DOHH2 (cell line): ENCODE results near the gene GATA3.

ENCODE experiments used
- H3F3A ChIP-seq: fragments of 200-600 bp; sonication (generic), shearing (Covaris generic); 2 replicates; pipeline ENCODE4 v1.6.0; 2016; ENCODE audit warnings: antibody characterized with exemption, mild to moderate bottlenecking; ENCODE audit not compliant: control insufficient read depth, insufficient read depth
- H3K27ac ChIP-seq: fragments of 200-600 bp; sonication (generic); 2 replicates; pipeline ENCODE4 v1.5.1; 2014; ENCODE audit warnings: low read depth, mild to moderate bottlenecking, low read length, moderate library complexity
- H3K27me3 ChIP-seq: fragments of 200-600 bp; sonication (generic); 2 replicates; pipeline ENCODE4 v1.6.1; 2014; ENCODE audit warnings: mild to moderate bottlenecking, low read length, mixed read lengths; ENCODE audit not compliant: control insufficient read depth
- H3K36me3 ChIP-seq: fragments of 200-600 bp; sonication (generic); 2 replicates; pipeline ENCODE4 v1.6.1; 2014; ENCODE audit warnings: mild to moderate bottlenecking, low read length, moderate library complexity, mixed read lengths; ENCODE audit not compliant: control insufficient read depth
- H3K4me1 ChIP-seq: fragments of 200-600 bp; sonication (generic); 2 replicates; pipeline ENCODE4 v1.6.1; 2014; ENCODE audit warnings: mild to moderate bottlenecking, low read length, mixed read lengths; ENCODE audit not compliant: control insufficient read depth
- H3K4me2 ChIP-seq: fragments of 200-600 bp; sonication (generic); 2 replicates; pipeline ENCODE4 v1.6.0; 2014; ENCODE audit warnings: mild to moderate bottlenecking, low read length, moderate library complexity
- H3K4me3 ChIP-seq: fragments of 200-600 bp; sonication (generic); 2 replicates; pipeline ENCODE4 v1.5.1; 2014; ENCODE audit warnings: mild to moderate bottlenecking, low read length, mixed read lengths
- H3K79me2 ChIP-seq: fragments of 200-600 bp; sonication (generic); 2 replicates; pipeline ENCODE4 v1.6.1; 2014; ENCODE audit warnings: mild to moderate bottlenecking, low read length, mixed read lengths; ENCODE audit not compliant: control insufficient read depth
- H3K9me2 ChIP-seq: fragments of 200-600 bp; sonication (generic); replicated peaks from 2 replicates; pipeline ENCODE4 v1.6.1; 2014; ENCODE audit warnings: mild to moderate bottlenecking, low read length, mixed read lengths; ENCODE audit not compliant: control insufficient read depth
- H3K9me3 ChIP-seq: fragments of 200-600 bp; sonication (generic); 2 replicates; pipeline ENCODE4 v1.6.1; 2014; ENCODE audit warnings: antibody characterized with exemption, low read length, mixed read lengths; ENCODE audit not compliant: control insufficient read depth, insufficient read depth
- H4K20me1 ChIP-seq: fragments of 200-600 bp; sonication (generic); 2 replicates; pipeline ENCODE4 v1.6.0; 2014; ENCODE audit warnings: low read depth, mild to moderate bottlenecking, antibody characterized with exemption, low read length, moderate library complexity; ENCODE audit not compliant: control insufficient read depth, insufficient read depth
- EZH2phosphoT487 ChIP-seq: fragments of 200-600 bp; sonication (generic); IDR thresholded peaks from 2 replicates; pipeline ENCODE4 v1.6.1; 2017; ENCODE audit warnings: borderline replicate concordance, mild to moderate bottlenecking, antibody characterized with exemption, low read length, moderate library complexity, mixed read lengths
- TF ChIP-seq, protein P1 (sequence below): fragments of 200-600 bp; sonication (generic); IDR thresholded peaks from one replicate; pipeline ENCODE4 v1.5.1; 2014; ENCODE audit warnings: antibody characterized with exemption, mild to moderate bottlenecking, low read depth, low read length; ENCODE audit not compliant: poor library complexity, severe bottlenecking

Gene GATA3

DNA sequence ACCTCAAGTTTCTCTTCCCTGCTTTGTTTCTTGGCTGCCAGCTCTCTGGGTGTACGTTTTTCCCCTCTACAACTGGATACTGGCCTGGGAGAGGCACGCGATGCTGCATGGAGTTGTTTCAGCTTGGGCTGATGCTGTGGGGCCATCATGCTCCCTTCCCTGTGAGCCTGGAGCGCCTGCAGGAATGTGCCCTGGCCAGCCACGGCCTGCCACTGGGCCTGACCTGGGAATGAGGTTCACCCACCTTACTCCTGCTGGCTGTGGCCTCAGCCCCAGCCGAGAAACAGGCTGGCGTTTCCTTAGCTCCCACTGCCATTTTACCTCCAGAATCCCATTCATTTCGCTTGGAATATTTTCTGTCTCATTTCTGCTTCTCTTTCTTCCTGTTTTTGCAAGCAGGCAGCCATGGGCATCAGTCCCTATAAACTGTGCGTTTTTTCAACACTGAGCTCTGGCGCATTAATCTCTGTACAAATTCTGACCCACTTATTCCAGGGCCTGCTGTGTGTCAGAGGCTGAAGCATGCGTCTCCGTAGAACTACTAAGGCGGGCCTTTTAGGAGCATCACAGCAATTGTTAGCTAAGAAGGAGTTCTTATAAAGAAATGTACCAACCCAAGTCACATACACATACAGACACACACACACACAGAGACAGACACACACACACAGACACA is 57.9 kb downstream of the GATA3 start:
- H3K4me1 ChIP-seq = no peaks in the 10 kb centered on the region
- no peak overlapping the region for H3K27ac ChIP-seq
- no peaks in the 10 kb centered on the region for H3K36me3 ChIP-seq
- no peak overlapping the region for H3K4me3 ChIP-seq
- H3K4me2 ChIP-seq = no peak overlapping the region
- TF ChIP-seq EZH2phosphoT487 = no peak
- TF ChIP-seq, protein P1, sequence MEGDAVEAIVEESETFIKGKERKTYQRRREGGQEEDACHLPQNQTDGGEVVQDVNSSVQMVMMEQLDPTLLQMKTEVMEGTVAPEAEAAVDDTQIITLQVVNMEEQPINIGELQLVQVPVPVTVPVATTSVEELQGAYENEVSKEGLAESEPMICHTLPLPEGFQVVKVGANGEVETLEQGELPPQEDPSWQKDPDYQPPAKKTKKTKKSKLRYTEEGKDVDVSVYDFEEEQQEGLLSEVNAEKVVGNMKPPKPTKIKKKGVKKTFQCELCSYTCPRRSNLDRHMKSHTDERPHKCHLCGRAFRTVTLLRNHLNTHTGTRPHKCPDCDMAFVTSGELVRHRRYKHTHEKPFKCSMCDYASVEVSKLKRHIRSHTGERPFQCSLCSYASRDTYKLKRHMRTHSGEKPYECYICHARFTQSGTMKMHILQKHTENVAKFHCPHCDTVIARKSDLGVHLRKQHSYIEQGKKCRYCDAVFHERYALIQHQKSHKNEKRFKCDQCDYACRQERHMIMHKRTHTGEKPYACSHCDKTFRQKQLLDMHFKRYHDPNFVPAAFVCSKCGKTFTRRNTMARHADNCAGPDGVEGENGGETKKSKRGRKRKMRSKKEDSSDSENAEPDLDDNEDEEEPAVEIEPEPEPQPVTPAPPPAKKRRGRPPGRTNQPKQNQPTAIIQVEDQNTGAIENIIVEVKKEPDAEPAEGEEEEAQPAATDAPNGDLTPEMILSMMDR = no peak
- no peaks in the 10 kb centered on the region for H3F3A ChIP-seq
- H3K79me2 ChIP-seq = no peaks in the 10 kb centered on the region
- H4K20me1 ChIP-seq = no peaks in the 10 kb centered on the region
- no peaks in the 10 kb centered on the region for H3K27me3 ChIP-seq
- H3K9me3 ChIP-seq = no peaks in the 10 kb centered on the region
- no peaks in the 10 kb centered on the region for H3K9me2 ChIP-seq

DNA sequence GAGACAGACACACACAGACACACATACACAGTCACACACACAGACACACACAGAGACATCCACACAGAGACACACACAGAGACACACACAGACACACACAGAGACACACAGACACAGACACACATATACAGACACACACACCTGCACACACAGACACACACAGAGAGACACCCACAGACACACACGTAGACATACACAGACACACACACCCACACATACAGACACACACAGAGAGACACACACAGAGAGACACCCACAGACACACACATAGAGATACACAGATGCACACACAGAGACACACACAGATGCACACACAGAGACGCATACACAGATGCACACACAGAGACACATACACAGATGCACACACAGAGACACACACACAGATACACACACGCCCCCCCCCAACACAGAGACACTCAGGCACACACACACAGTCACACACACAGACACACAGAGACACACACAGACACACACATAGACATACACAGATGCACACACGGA is 58.5 kb downstream of the GATA3 start:
- Histone ChIP-seq H3K9me2 (no peaks in the 10 kb centered on the region), H3K36me3 (no peaks in the 10 kb centered on the region), H3F3A (no peaks in the 10 kb centered on the region), H3K27me3 (no peaks in the 10 kb centered on the region), H3K79me2 (no peaks in the 10 kb centered on the region), H3K4me3 (no peak overlapping the region), H3K4me2 (no peak overlapping the region), H3K9me3 (no peaks in the 10 kb centered on the region), H4K20me1 (no peaks in the 10 kb centered on the region), H3K4me1 (no peaks in the 10 kb centered on the region), H3K27ac (no peak overlapping the region)
- no peak for TF ChIP-seq EZH2phosphoT487
- TF ChIP-seq, protein P1 = no peak

DNA sequence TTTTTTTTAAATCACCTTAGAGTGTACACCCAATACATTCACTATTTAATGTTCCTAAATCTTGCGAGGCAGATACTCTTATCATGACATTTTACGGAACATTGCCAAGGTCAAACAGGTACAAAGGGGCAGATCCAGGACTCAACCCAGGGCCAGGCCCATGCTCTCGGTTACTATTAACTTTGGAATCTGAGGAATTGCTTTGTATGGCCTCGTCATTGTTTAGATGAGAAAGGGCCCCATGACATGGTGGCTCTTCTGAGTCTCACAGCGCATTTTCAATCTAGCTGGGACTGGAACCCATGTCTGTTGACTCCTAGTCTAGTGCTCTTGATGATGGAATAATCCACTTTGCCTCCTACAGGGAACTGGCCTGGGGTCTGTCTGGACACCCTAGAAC is 59.1 kb downstream of the GATA3 start:
- H3K4me1 ChIP-seq = no peaks in the 10 kb centered on the region
- no peaks in the 10 kb centered on the region for H3K9me3 ChIP-seq
- H3F3A ChIP-seq = no peaks in the 10 kb centered on the region
- H3K36me3 ChIP-seq = no peaks in the 10 kb centered on the region
- H3K4me2 ChIP-seq = no peak overlapping the region
- no peaks in the 10 kb centered on the region for H3K79me2 ChIP-seq
- no peak for TF ChIP-seq EZH2phosphoT487
- TF ChIP-seq, protein P1 = no peak
- no peaks in the 10 kb centered on the region for H3K9me2 ChIP-seq
- no peak overlapping the region for H3K4me3 ChIP-seq
- no peaks in the 10 kb centered on the region for H4K20me1 ChIP-seq
- H3K27me3 ChIP-seq = no peaks in the 10 kb centered on the region
- H3K27ac ChIP-seq = no peak overlapping the region
